GM08714 (cell line): ENCODE results near the gene NT5C.
"Not testable (repeated sequence)": the region's sequence is repeated elsewhere in the genome, so short reads cannot be mapped to it uniquely, and the experiment has no call there.

ENCODE experiments used
- H3K4me3 ChIP-seq: fragments of 200-500 bp; sonication (Bioruptor generic); 2 replicates; pipeline ENCODE4 v1.5.1; 2014; ENCODE audit warnings: mild to moderate bottlenecking, low read length, inconsistent platforms
- ZNF274 ChIP-seq: IDR thresholded peaks from 2 replicates; pipeline ENCODE4 v1.6.1; 2012; ENCODE audit warnings: mild to moderate bottlenecking, low read depth, low read length

Gene NT5C

DNA sequence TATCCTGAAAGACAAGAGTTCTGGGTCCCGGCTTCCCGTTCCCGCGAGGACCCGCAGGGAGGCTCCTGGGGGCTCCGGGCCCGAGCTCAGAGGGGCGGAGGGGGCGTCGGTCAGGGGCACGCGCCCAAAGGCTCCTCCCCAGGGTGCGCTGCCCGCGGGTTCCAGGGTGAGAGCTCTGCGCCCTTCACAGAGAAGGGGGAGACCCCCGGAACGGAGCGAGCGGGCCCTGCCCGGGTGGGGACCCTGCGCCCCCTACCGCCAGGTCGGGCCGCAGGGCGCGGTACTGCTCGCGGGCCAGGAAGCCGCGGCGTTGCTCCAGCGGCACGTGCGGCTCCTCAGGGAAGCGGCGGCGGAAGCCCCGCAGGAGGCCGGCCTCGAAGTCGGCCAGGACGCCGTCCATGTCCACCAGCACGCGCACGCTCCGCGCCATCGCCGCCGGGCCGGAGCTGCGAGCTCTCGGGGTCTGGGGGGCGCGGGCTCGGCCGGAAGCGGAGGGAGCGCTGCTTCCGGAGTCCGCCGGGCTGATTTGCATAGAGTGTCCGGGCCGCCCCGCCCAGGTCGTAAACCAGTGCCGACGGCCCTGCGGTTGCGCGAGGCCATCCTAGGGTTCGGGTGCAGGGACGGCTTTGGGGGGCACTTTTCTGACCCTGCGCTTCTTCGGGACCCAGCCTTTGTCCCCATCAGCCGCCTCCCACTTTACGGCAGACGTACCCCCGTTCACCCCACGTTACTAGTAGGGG lies at the start of gene NT5C:
NT5C (minus strand) TSS at position 465 of the 740 bp plus-strand sequence; CDS start at position 430, 35 bp downstream.
- TF ChIP-seq ZNF274: no peak
- H3K4me3 ChIP-seq: peak within 1 kb of the TSS; percentile 95

DNA sequence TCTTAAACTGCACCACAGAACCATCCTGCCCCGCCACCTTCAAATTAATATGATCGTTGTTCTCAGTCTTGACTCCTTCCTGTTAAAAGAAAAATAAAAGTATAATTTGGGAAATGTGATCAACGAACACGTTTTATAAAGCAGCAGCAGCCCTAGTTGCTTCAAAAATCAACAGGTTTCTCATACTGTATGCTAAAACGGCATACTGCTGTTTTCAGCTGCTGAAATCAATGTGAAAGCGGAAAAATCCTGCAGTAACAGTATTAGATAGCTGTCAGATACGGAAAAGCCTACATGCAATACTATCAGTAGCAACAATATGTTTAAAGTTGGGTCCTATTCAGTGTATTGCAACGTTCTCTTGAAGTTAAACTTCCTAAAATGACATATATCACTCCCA lies 49.6 kb upstream of the NT5C start:
- no peak for TF ChIP-seq ZNF274
- peak overlapping the region; percentile 83; the same call in 1 of the 2 replicates for H3K4me3 ChIP-seq

DNA sequence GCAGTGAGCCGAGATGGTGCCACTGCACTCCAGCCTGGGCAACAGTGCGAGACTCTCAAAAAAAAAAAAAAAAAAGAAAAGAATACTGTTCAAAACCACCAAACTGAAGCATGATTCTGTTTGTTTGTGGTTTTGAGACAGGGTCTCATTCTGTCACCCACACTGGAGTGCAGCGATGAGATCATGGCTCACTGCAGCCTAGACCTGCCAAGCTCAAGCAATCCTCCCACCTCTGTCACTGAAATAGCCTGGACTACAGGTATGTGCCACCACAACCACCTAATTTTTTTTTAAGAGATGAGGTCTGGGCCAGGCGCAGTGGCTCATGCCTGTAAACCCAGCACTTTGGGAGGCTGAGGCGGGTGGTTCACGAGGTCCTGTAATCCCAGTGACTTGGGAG lies 46.9 kb upstream of the NT5C start:
- no peak for TF ChIP-seq ZNF274
- H3K4me3 ChIP-seq: no peak overlapping the region

DNA sequence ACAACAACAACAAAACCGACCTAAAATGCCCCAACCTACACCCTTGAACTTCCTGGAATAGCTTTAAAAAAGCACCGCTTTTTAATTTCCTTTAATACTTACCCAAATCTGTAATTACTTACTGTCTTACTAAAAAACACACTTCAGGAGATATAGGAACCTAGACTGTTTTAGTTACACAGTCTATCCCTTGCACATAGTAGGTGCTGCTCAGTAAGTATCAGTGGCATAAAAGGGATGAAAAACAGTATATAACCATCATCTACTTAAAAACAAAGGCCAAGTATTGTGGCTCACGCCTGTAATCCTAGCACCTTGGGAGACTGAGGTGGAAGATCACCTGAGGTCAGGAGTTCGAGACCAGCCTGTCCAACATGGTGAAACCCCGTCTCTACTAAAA lies 45.1 kb upstream of the NT5C start:
- no peak for TF ChIP-seq ZNF274
- H3K4me3 ChIP-seq: no peak overlapping the region

DNA sequence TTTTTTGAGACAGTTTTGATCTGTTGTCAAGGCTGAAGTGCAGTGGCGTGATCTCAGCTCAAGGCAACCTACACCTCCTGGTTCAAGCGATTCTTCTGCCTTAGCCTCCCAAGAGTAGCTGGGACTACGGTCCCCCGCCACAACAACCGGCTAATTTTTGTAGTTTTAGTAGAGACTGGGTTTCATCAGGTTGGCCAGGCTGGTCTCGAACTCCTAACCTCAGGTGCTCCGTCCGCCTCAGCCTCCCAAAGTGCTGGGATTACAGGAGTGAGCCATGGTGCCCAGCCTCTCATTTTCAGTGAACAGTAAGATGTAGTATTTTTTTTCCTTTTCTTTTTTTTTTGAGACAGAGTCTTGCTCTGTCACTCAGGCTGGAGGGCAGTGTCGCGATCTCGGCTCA lies 43.5 kb upstream of the NT5C start:
- no peak for TF ChIP-seq ZNF274
- no peak overlapping the region for H3K4me3 ChIP-seq

DNA sequence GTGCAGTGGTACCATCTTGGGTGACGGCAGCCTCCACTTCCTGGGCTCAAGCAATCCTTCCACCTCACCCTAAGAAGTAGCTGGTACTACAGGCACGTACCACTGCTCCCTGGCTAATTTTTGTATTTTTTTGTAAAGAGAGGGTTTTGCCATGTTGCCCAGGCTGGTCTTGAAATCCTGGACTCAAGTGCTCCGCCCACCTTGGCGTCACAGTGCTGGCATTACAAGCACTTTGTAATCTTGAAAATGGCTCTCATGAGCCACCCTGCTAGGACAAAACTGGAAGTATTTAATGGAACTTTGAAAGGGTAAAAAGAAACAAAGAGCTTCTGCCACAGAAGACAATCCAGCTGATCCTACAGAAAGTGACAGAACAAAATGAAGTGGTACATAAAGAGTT lies 42.0 kb upstream of the NT5C start:
- no peak overlapping the region for H3K4me3 ChIP-seq
- no peak for TF ChIP-seq ZNF274

DNA sequence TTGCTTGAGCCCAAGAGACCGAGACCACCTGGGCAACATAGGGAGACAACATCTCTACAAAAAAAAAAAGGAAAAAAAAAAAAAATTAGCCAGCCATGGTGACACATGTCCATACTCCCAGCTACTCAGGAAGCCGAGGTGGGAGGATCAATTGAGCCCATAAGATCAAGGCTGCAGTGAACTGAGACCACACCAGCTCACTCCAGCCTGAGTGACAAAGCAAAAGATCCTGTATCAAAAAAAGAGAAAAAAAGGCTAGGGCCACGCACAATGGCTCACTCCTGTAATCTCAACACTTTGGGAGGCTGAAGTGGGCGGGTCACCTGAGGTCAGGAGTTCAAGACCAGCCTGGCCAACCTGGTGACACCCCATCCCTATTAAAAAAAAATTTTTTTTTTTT lies 37.5 kb upstream of the NT5C start:
- TF ChIP-seq ZNF274: no peak

DNA sequence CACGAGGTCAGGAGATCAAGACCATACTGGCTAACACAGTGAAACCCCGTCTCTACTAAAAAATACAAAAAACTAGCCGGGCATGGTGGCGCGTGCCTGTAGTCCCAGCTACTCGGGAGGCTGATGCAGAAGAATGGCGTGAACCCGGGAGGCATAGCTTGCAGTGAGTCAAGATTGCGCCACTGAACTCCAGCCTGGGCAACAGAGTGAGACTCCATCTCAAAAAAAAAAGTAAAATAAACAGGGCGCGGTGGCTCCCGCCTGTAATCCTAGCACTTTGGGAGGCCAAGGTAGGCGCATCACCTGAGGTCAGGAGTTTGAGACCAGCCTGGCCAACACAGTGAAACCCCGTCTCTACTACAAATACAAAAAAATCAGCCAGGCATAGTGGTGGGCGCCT lies 33.1 kb upstream of the NT5C start:
- H3K4me3 ChIP-seq: not testable (repeated sequence)

More for the DNA sequence above, 37.5 kb upstream of the NT5C start:
- no peak overlapping the region for H3K4me3 ChIP-seq

DNA sequence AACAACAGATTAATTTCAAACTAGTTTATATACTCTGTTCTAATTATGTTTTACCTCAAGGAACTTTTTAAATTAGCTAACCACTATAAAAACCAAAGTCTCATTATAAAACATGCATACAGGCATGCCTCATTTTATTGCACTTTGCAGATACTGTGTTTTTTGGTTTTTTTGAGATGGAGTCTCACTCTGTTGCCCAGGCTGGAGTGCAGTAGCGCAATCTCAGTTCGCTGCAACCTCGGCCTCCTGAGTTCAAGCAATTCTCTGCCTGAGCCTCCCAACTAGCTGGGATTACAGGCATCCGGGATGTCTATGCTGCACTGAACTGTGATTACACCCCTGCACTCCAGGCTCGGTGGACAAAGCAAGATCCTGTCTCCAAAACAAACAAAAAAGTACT lies 31.5 kb upstream of the NT5C start:
- TF ChIP-seq ZNF274: no peak

DNA sequence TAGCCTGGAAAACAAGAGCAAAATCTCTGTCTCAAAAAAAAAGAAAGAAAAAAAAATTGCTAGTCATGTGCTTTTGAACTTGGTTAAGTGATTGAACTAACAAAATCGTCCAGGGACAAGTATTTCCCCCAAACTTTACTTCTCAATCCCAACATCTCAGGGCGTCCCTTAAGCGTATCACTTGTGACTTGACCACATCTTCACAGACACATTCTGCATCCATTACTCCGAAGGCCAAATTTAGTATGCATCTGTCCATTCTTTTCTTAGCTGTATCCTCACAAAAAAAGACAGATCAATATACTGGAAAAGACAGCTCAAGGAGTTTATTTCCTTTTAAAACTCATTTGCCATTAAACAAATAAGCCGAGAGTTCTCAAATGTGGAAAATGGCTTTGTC lies 28.7 kb upstream of the NT5C start:
- H3K4me3 ChIP-seq: no peak overlapping the region
- TF ChIP-seq ZNF274: no peak

More for the DNA sequence above, 31.5 kb upstream of the NT5C start:
- H3K4me3 ChIP-seq: no peak overlapping the region

DNA sequence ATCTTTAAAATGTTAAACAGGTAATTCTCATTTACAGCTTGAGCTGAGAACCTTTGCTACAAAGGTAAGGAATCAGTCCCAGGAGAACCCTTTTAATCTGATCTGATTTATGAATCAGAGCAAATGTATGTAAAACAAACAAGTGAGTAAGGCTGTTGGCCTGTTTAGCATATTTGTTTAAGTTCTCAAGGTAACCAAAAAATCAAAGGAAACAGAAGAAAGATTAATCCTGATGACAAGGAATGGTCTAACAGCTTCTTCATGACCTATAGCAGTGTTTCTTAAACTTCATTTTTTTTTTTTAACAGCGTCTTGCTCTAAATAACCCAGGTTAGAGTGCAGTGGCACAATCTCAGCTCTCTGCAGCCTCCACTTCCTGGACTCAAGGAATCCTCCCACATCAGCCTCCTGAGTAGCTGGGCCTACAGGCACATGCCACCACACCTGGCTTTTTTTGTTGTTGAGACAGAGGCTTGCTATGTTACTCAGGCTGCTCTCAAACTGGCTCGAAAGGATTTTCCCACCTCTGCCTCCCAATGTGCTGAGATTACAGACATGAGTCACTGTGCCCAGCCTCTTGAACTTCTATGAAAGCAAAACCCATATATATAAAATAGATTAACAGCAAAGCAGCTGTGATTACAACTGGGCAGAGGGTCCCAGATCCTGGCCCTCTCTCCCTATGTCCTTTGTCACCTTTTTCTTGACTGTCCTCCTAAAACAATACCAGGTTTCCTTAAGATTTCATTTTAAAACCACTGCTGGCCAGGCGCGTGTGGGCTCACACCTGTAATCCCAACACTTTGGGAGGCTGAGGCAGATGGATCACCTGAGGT lies 27.9 kb upstream of the NT5C start:
- no peak overlapping the region for H3K4me3 ChIP-seq
- no peak for TF ChIP-seq ZNF274

DNA sequence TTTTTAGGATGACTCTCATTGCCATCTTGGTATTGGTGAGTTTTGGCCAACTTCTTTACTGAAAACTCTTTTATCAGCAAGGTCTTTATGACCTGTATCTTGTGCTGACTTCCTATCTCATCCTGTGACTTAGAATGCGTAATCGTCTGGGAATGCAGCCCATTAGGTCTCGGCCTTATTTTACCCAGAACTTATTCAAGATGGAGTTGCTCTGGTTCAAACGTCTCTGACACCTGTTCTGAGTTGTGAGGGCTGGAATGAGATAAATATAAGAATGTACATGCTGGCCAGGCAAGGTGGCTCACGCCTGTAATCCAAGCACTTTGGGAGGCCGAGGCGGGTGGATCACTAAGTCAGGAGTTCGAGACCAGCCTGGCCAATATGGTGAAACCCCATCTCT lies 26.9 kb upstream of the NT5C start:
- not testable (repeated sequence) for H3K4me3 ChIP-seq

DNA sequence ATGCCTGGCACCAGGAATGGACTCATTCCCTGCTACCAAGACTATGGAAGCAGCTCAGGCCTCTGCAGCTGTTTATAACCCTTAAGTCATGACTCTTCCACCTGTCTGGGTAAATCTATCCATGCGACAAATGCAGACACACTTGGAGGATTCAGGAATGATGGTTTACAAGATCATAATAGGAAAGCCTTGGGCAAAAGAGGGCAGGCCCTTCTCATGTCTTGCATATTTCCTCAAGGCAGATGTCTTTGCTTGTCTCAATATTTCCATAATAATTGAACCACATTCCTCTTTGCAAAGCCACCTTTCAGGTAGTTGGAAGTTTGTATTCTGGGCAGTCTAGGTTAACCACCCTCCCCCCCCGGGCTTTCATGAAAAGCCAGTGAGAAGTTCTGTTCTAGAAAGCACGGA lies 23.7 kb upstream of the NT5C start:
- TF ChIP-seq ZNF274: no peak
- no peak overlapping the region for H3K4me3 ChIP-seq

DNA sequence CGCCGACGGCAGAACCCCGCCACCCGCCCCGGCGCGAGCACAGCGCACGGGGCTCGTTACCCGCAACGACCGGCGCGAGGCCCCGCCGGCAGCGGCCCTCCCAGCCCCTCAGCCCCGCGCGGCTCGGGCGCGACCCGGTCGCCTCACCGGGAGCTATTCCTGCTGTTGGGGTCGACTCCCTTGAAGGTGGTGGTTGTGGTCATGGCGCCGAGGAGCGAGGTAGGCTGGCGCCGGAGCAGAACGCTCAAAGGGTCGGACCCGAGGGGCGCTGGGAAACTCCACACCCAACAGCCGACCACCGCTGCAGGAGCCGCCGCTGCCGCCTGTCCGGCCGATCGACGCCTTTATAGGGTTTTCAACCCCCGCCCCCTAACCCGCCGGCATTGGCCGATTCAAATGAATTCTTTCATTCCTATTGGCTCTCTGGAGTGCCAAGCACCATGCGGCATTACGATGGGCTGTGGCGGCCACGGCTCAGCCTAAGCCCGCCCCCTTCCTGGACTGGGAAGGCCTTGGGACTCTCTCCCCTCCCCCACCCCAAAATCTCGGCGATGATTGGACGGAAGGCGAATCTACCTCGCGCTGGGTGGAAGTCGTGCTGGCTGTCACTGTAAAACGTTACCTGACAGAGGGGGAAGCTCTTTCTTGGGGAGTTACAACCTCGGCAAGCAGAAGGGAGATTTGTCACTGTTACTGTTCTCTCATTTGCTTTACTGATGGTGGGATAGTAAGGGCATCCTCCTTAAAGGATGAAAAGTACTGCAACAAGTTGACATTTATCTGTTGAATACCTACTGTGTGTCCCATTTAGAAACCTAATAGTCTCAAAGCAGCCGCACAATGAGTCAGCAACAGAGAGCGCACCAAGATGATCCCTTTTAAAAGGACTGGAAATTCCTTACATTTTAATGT lies 22.9 kb upstream of the NT5C start, which contains the start of gene JPT1:
JPT1 (minus strand) TSS at position 318 of the 912 bp plus-strand sequence; CDS start at position 203, 115 bp downstream.
- TF ChIP-seq ZNF274: no peak
- peak within 1 kb of the TSS; percentile 92 for H3K4me3 ChIP-seq
